GM12891 (cell line): ENCODE data around the gene LATS1.
"Not testable (repeated sequence)": the region's sequence is repeated elsewhere in the genome, so short reads cannot be mapped to it uniquely, and the experiment has no call there.

ENCODE experiments used
- DNase-seq: peaks from one replicate; pipeline ENCODE4 v3.0.0; 2011; ENCODE audit warnings: low spot score; ENCODE audit not compliant: insufficient read length
- FAIRE-seq: peaks from 2 replicates; lab custom pipeline; 2011; peaks lifted over from hg19 to GRCh38; lab: Jason Lieb, UNC
- PAX5 ChIP-seq: IDR thresholded peaks from 2 replicates; pipeline ENCODE4 v1.6.1; 2011; ENCODE audit warnings: low read length, moderate library complexity, mild to moderate bottlenecking; ENCODE audit not compliant: insufficient read depth, severe bottlenecking
- POLR2A ChIP-seq: IDR thresholded peaks from 2 replicates; pipeline ENCODE4 v1.6.1; 2011; ENCODE audit warnings: low read depth, low read length, control low read depth
- POLR2AphosphoS5 ChIP-seq: IDR thresholded peaks from 2 replicates; pipeline ENCODE4 v1.6.1; 2011; ENCODE audit warnings: low read depth, low read length, control low read depth
- POU2F2 ChIP-seq: IDR thresholded peaks from 2 replicates; pipeline ENCODE4 v1.6.1; 2011; ENCODE audit warnings: low read depth, mild to moderate bottlenecking, control low read depth, low read length, moderate library complexity
- SPI1 ChIP-seq: IDR thresholded peaks from 2 replicates; pipeline ENCODE4 v1.6.1; 2011; ENCODE audit warnings: low read depth, low read length, control low read depth
- TAF1 ChIP-seq: IDR thresholded peaks from 2 replicates; pipeline ENCODE4 v1.6.1; 2011; ENCODE audit warnings: low read depth, low read length, control low read depth

LATS1 gene

DNA sequence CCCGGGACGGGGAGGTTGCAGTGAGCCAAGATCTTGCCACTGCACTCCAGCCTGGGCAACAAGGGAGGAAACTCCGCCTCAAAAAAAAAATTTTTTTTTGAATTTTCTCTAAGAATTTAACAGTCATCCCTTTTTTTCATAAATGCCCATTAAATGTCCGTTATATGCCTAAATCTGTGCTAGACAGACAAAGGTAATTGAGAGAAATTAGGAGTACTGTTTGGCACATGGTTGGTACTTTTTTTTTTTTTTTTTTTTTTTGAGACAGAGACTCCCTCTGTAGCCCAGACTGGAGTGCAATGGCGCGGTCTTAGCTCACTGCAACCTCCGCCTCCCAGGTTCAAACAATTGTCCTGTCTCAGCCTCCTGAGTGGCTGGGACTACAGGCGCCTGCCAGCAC lies 33.3 kb upstream of the LATS1 start:
- no peak for TF ChIP-seq POLR2A
- no peak for FAIRE-seq
- no peak for DNase-seq

GRCh38 chr6:149750136-149750609 lies 32.3 kb upstream of the LATS1 start:
- DNase-seq (peak; percentile 40), FAIRE-seq (peak; percentile 51)
- TF ChIP-seq POLR2A: no peak
- TF ChIP-seq POLR2AphosphoS5: no peak
- TF ChIP-seq SPI1: no peak
- no peak; the same call in 1 of the 2 replicates for TF ChIP-seq POU2F2
- TF ChIP-seq TAF1: no peak
- no peak for TF ChIP-seq PAX5

DNA sequence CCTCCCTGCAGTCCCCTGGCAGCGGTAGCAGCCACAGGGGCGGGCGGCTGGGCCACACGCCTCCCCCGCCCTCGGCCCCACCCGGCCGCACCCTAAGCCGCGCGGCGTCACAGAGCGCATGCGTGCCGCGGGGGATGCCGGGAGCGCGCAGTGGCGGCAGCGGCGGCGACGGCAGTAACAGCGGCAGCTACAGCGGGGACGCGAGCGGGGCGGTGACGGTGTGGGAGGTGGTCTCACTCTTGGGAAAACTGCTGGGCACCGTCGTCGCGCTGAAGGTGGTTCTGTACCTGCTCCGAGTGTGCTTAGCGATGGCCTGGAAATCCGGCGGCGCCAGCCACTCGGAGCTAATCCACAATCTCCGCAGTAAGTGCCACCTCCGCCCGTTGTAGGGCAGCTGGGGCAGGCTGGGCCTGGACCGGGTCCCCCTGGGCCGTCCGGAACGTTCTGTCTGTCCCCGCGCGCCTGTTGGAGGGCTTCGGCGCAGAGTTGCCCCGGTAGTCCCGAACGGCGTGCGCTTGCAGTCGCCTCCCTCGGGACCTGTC lies 31.8 kb upstream of the LATS1 start, which contains the start of gene PCMT1:
Gene PCMT1 (plus strand): TSS at position 148 of the 542 bp plus-strand sequence. CDS start 161 bp downstream, at position 309.
- peak; percentile 85 for DNase-seq
- TF ChIP-seq SPI1 (no peak), TAF1 (peak; percentile 76), POLR2AphosphoS5 (peak; percentile 50; the same call in 1 of the 2 replicates), PAX5 (no peak), POLR2A (peak; percentile 68), POU2F2 (no peak)
- FAIRE-seq: peak; percentile 96

GRCh38 chr6:149749082-149749593 lies 31.2 kb upstream of the LATS1 start:
- FAIRE-seq, DNase-seq: not testable (repeated sequence)
- TF ChIP-seq POLR2A (peak; percentile 75; the same call in 1 of the 2 replicates), SPI1 (peak; percentile 32), POLR2AphosphoS5 (0 out of 2 replicates have a peak, but pooled peaks have one; percentile 17)

DNA sequence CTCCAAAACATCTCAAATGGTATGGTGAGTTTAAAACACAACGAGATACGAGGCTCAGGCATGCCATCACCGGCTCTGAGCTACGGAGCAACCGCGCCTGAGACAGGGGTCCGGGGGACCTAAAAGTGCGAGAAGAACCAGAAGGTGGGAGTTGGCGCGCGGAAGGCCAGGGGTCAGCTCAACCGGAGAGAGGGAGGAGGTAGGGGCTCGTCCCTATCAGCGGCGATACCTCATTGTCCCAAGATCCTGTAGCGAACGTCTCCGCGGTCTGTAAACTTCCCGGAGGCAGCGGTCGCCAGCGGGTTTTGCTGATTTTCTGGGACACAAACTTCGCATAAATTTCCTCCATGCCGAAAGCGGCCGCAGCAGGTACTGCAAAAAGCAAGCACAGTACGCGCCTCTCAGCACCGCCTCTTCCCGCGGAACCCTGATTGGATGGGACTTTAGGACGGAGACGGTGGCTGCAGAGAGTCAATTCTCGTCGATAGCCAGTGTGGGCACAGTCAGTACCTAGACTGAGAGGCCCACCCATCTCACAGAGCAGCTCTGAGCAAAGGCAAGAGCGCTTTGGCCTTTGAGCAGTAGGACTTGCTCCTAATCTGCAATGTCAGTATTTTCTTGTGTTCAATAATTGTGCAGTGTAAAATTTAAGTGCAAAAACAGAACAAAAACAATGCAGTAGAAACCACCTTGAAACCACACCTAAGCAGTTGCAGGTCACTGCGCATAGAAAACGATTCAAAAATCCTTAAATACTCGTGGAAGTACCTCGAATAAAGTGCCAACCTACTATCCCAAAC lies 28.4 kb upstream of the LATS1 start, which contains the start of gene NUP43:
Gene NUP43 (minus strand): TSS at position 383 of the 800 bp plus-strand sequence. CDS start 34 bp downstream, at position 349.
- no peak for TF ChIP-seq PAX5
- TF ChIP-seq POU2F2: peak; percentile 64; the same call in 1 of the 2 replicates
- no peak for TF ChIP-seq SPI1
- 0 out of 2 replicates have a peak, but pooled peaks have one; percentile 24 for TF ChIP-seq TAF1
- TF ChIP-seq POLR2AphosphoS5: peak; percentile 42; the same call in 1 of the 2 replicates
- TF ChIP-seq POLR2A: peak; percentile 46; the same call in 1 of the 2 replicates
- peak; percentile 93 for FAIRE-seq

GRCh38 chr6:149745252-149745651 lies 27.4 kb upstream of the LATS1 start:
- not testable (repeated sequence) for FAIRE-seq, DNase-seq

More for the DNA sequence above, 28.4 kb upstream of the LATS1 start, which contains the start of gene NUP43:
- peak; percentile 64 for DNase-seq

DNA sequence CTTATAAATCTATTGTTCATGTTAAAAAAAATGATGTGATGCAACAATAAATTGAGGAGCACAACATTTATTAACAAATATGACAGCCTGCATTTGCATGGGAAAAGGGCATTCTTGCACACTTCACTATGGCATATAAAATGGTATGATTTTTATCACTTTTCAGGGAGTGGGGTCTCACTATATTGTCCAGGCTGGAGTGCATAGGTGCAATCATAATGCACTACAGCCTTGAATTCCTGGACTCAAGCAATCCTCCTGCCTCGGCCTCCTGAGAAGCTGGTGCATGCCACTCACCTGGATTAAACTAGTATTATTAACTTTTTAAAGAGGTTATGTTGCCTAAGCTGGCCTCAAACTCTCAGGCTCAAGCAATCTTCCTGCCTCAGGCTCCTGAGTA lies 17.0 kb upstream of the LATS1 start:
- TF ChIP-seq SPI1: no peak
- no peak for TF ChIP-seq PAX5
- TF ChIP-seq POU2F2: no peak
- TF ChIP-seq POLR2AphosphoS5: no peak
- TF ChIP-seq TAF1: no peak
- no peak for TF ChIP-seq POLR2A
- FAIRE-seq (no peak), DNase-seq (no peak)

- DNase-seq (no peak), FAIRE-seq (no peak)
- TF ChIP-seq TAF1 (no peak), PAX5 (no peak), POU2F2 (no peak), POLR2AphosphoS5 (no peak), SPI1 (no peak), POLR2A (no peak)
Measured at GRCh38 chr6:149733089-149733720, 15.3 kb upstream of the LATS1 start.

DNA sequence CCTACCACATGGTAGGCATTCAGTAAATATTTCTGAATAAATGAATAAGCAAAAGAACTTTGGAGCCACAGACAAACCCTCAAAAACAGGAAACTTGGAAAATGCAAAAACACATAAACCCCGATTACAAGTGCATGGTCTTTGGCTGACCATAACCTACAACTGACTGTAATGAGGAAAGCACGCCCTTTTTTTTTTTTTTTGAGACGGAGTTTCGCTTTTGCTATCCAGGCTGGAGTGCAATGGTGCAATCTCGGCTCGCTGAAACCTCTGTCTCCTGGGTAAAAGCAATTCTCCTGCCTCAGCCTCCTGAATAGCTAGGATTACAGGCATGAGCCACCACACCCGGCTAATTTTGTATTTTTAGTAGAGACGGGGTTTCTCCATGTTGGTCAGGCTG lies 11.9 kb upstream of the LATS1 start:
- TF ChIP-seq POLR2AphosphoS5 (no peak), POLR2A (no peak), SPI1 (no peak)
- FAIRE-seq: no peak
- DNase-seq: no peak

- DNase-seq (no peak), FAIRE-seq (no peak)
- TF ChIP-seq POU2F2 (no peak), TAF1 (no peak), POLR2AphosphoS5 (no peak), PAX5 (no peak), POLR2A (no peak), SPI1 (no peak)
Measured at GRCh38 chr6:149728499-149729234, 10.8 kb upstream of the LATS1 start.
